NCI-H2171 treated with DMSO at 0.1 percent for 48 hours (cell line): ENCODE results near the gene ZNF469.

Experiments used
- DNase-seq: peaks from one replicate; lab custom pipeline; 2025; lab: John Stamatoyannopoulos, UW

ZNF469 gene

GRCh38 chr16:88347656-88348376, 34.9 kb upstream of the ZNF469 start:
- peak; percentile 12 for DNase-seq

GRCh38 chr16:88348377-88349152, 34.2 kb upstream of the ZNF469 start:
- no peak for DNase-seq

- no peak for DNase-seq
Measured at GRCh38 chr16:88349153-88349902, 33.4 kb upstream of the ZNF469 start.

- DNase-seq: no peak
Measured at GRCh38 chr16:88349903-88350900, 32.6 kb upstream of the ZNF469 start.

- DNase-seq: no peak
Measured at GRCh38 chr16:88350922-88351321, 31.8 kb upstream of the ZNF469 start.

- DNase-seq: no peak
Measured at GRCh38 chr16:88351491-88352101, 31.2 kb upstream of the ZNF469 start.

GRCh38 chr16:88352261-88353200, 30.2 kb upstream of the ZNF469 start:
- no peak for DNase-seq

GRCh38 chr16:88353232-88353631, 29.5 kb upstream of the ZNF469 start:
- DNase-seq: no peak

- no peak for DNase-seq
Measured at GRCh38 chr16:88353691-88354090, 29.1 kb upstream of the ZNF469 start.

GRCh38 chr16:88354229-88355092, 28.3 kb upstream of the ZNF469 start:
- no peak for DNase-seq

- DNase-seq: no peak
Measured at GRCh38 chr16:88355093-88355388, 27.7 kb upstream of the ZNF469 start.

GRCh38 chr16:88355389-88356123, 27.2 kb upstream of the ZNF469 start:
- DNase-seq: no peak

- no peak for DNase-seq
Measured at GRCh38 chr16:88356124-88356726, 26.5 kb upstream of the ZNF469 start.

- DNase-seq: no peak
Measured at GRCh38 chr16:88356727-88357199, 26.0 kb upstream of the ZNF469 start.

- no peak for DNase-seq
Measured at GRCh38 chr16:88357317-88358022, 25.3 kb upstream of the ZNF469 start.

- no peak for DNase-seq
Measured at GRCh38 chr16:88358023-88358420, 24.7 kb upstream of the ZNF469 start.

GRCh38 chr16:88359008-88359407, 23.8 kb upstream of the ZNF469 start:
- no peak for DNase-seq
